GM18867 (cell line): ENCODE measurements around the gene TSPAN18.

Experiments
- ATAC-seq: cut with Tn5 transposase; IDR thresholded peaks from one replicate; pipeline ENCODE4 v1.9.1; 2021; ENCODE audit warnings: mild to moderate bottlenecking, moderate library complexity; ENCODE audit not compliant: unreplicated experiment

TSPAN18 gene

GRCh38 chr11:44737245-44738085 lies 10.7 kb downstream of the TSPAN18 start:
- no peak for ATAC-seq

GRCh38 chr11:44738791-44739190 lies 12.0 kb downstream of the TSPAN18 start:
- ATAC-seq: no peak

GRCh38 chr11:44740967-44741366 lies 14.2 kb downstream of the TSPAN18 start:
- no peak for ATAC-seq

GRCh38 chr11:44741976-44742375 lies 15.2 kb downstream of the TSPAN18 start:
- no peak for ATAC-seq

- ATAC-seq: no peak
Observed at GRCh38 chr11:44742508-44743246, 15.9 kb downstream of the TSPAN18 start.

GRCh38 chr11:44743326-44743725 lies 16.6 kb downstream of the TSPAN18 start:
- ATAC-seq: no peak

GRCh38 chr11:44743959-44744557 lies 17.3 kb downstream of the TSPAN18 start:
- no peak for ATAC-seq

- ATAC-seq: no peak
Observed at GRCh38 chr11:44746894-44747293, 20.1 kb downstream of the TSPAN18 start.

GRCh38 chr11:44747316-44747715 lies 20.6 kb downstream of the TSPAN18 start:
- ATAC-seq: no peak

- ATAC-seq: no peak
Observed at GRCh38 chr11:44747836-44748235, 21.1 kb downstream of the TSPAN18 start.

GRCh38 chr11:44748606-44749005 lies 21.8 kb downstream of the TSPAN18 start:
- no peak for ATAC-seq

- no peak for ATAC-seq
Observed at GRCh38 chr11:44749189-44749588, 22.4 kb downstream of the TSPAN18 start.

- ATAC-seq: no peak
Observed at GRCh38 chr11:44750551-44751465, 24.0 kb downstream of the TSPAN18 start.

GRCh38 chr11:44752300-44752699 lies 25.5 kb downstream of the TSPAN18 start:
- no peak for ATAC-seq

- ATAC-seq: no peak
Observed at GRCh38 chr11:44752713-44753112, 26.0 kb downstream of the TSPAN18 start.

- ATAC-seq: no peak
Observed at GRCh38 chr11:44753961-44754645, 27.3 kb downstream of the TSPAN18 start.

GRCh38 chr11:44754876-44755555 lies 28.3 kb downstream of the TSPAN18 start:
- no peak for ATAC-seq

- ATAC-seq: no peak
Observed at GRCh38 chr11:44755556-44756523, 29.1 kb downstream of the TSPAN18 start.
